ENCODE data around the gene BCL7C.

DNA sequence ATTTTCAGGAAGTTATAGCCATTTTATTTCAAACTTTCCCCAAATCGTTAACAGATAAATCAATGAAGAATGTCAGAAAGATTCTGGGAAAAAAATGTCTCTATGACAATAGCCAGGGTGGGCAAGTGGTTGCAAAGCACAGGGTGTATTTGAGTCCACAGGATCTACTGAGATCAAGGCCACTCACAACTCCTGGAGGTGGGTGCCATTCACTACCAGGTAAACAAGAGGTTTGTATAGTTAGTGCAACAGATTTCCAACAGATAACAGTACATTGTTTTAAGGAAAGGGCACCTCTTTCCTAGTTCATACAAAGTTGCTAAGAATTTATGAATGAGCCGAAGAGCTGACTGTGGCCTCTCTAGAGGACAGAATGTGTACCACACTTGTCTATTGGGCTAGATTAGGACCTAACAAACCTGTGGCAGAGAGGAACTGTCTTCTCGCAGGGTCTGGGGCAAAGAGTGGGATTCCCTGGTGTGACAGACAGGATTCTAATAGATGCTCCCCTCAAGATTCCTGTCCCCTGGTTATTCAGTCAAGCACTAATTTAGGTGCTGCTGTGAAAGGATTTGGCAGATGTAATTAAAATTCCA lies 54.9 kb downstream of the BCL7C start:
- TF ChIP-seq POLR2AphosphoS5 (IDR thresholded peaks at IDR 0.05; ENCODE audit: borderline replicate concordance, low read depth, low read length) = no peak
- TF ChIP-seq EZH2 (IDR thresholded peaks at IDR 0.05) = no peak
- no peak for TF ChIP-seq FOXP2 (optimal IDR thresholded peaks at IDR 0.05; ENCODE audit: control extremely low read depth, extremely low read length, insufficient read depth)
